ENCODE measurements around the gene EYA2. TPM values are rescaled to one million over a fixed set of nuclear protein-coding genes. Genes with fewer than 3 reads are reported as not detected.

Gene EYA2
- total RNA-seq, 1 donor from 2014 or later, result 0.62 TPM

- ATAC-seq (ENCODE audit: low read depth) (no peak), DNase-seq (no peak)
- ChIA-PET CTCF (no interaction called here), POLR2A (no interaction called here)
- Mint-ChIP-seq H3K9me3 (peaks cover 4% of the 10 kb centered on the region), H3K27me3 (peaks cover 3% of the 10 kb centered on the region), H3K4me3 (no peak overlapping the region), H3K27ac (no peak overlapping the region), H3K4me1 (no peaks in the 10 kb centered on the region), H3K36me3 (ENCODE audit: low read depth) (no peaks in the 10 kb centered on the region)
- TF ChIP-seq CTCF (IDR thresholded peaks at IDR 0.05), result no peak
- intact Hi-C loops (cut with micrococcal nuclease), result no loop called here
These were observed 140.5 kb downstream of the EYA2 start for GRCh38 chr20:47035026-47035590.

- ATAC-seq (ENCODE audit: low read depth), result no peak
- Mint-ChIP-seq H3K36me3 (ENCODE audit: low read depth) (no peaks in the 10 kb centered on the region), H3K27ac (no peak overlapping the region), H3K9me3 (peaks cover 4% of the 10 kb centered on the region), H3K4me1 (no peaks in the 10 kb centered on the region), H3K27me3 (peaks cover 5% of the 10 kb centered on the region), H3K4me3 (no peak overlapping the region)
- intact Hi-C loops (cut with micrococcal nuclease), result no loop called here
- no peak for TF ChIP-seq CTCF (IDR thresholded peaks at IDR 0.05)
- CTCF ChIA-PET, result no interaction called here
- POLR2A ChIA-PET, result no interaction called here
- DNase-seq, result no peak
These were observed 141.6 kb downstream of the EYA2 start for GRCh38 chr20:47036091-47036870.

GRCh38 chr20:47038566-47039560, 144.2 kb downstream of the EYA2 start:
- peaks cover 4% of the 10 kb centered on the region for H3K9me3 Mint-ChIP-seq
- H3K27ac Mint-ChIP-seq, result no peak overlapping the region
- no peaks in the 10 kb centered on the region for H3K4me1 Mint-ChIP-seq
- intact Hi-C loops (cut with micrococcal nuclease), result no loop called here
- H3K27me3 Mint-ChIP-seq, result peaks cover 9% of the 10 kb centered on the region
- H3K36me3 Mint-ChIP-seq (ENCODE audit: low read depth), result no peaks in the 10 kb centered on the region
- ChIA-PET POLR2A (no interaction called here), CTCF (no interaction called here)
- no peak for TF ChIP-seq CTCF (IDR thresholded peaks at IDR 0.05)
- DNase-seq, result no peak
- no peak overlapping the region for H3K4me3 Mint-ChIP-seq
- ATAC-seq (ENCODE audit: low read depth), result no peak

GRCh38 chr20:47040506-47041125, 146.0 kb downstream of the EYA2 start:
- TF ChIP-seq CTCF (IDR thresholded peaks at IDR 0.05), result no peak
- H3K9me3 Mint-ChIP-seq, result peaks cover 9% of the 10 kb centered on the region
- CTCF ChIA-PET, result no interaction called here

More at GRCh38 chr20:47040506-47041125, 146.0 kb downstream of the EYA2 start:
- Mint-ChIP-seq H3K4me3 (no peak overlapping the region), H3K27ac (no peak overlapping the region), H3K27me3 (peaks cover 14% of the 10 kb centered on the region), H3K4me1 (no peaks in the 10 kb centered on the region), H3K36me3 (ENCODE audit: low read depth) (no peaks in the 10 kb centered on the region)
- ATAC-seq (ENCODE audit: low read depth), result no peak
- POLR2A ChIA-PET, result no interaction called here
- no peak for DNase-seq
- intact Hi-C loops (cut with micrococcal nuclease), result no loop called here
